ENCODE measurements around the gene PNPLA7. TPM values are rescaled to one million over a fixed set of nuclear protein-coding genes. Genes with fewer than 3 reads are reported as not detected.

PNPLA7 gene
- total and polyA plus RNA-seq, 11 donors, result 0.78 to 10.1 (median 7.6) TPM

- intact Hi-C loops (cut with DNase I), result loop anchor here in 1 of 10 donors (10.0 kb wide), 1 partner anchor 56 kb away; no protein-coding TSS in a partner anchor
- Histone ChIP-seq H3K36me3 (peaks cover 0 to 12% (median 3%) of the 10 kb centered on the region in 9 donors), H3K4me1 (peaks cover 3 to 39% (median 14%) of the 10 kb centered on the region in 12 donors), H3K4me3 (peak overlapping the region in 1 of 12 donors; percentile 43), H3K9me3 (no peaks in the 10 kb centered on the region), H3K27me3 (peaks cover 0 to 7% (median 0%) of the 10 kb centered on the region in 9 donors), H3K27ac (peak overlapping the region in 1 of 12 donors; percentile 9)
- 84 to 95% (median 88%) methylated on average over 14 to 21 of the region's 21 CpGs for WGBS, 4 donors
- TF ChIP-seq CTCF (IDR thresholded peaks at IDR 0.05) (no peak), POLR2A (IDR thresholded peaks at IDR 0.05) (no peak)
- no peak for ATAC-seq
- DNase-seq, result peak in 3 of 5 donors; percentile 16 to 43 (median 28)
These were observed 88.9 kb downstream of the PNPLA7 start for GRCh38 chr9:137461316-137461662.

GRCh38 chr9:137460363-137461315 is 89.6 kb downstream of the PNPLA7 start:
- peak in 3 of 5 donors; percentile 22 to 61 (median 32) for DNase-seq
- H3K4me3 ChIP-seq, result no peak overlapping the region
- no peak for ATAC-seq
- H3K27me3 ChIP-seq, result peaks cover 0 to 7% (median 0%) of the 10 kb centered on the region in 9 donors
- WGBS, 4 donors, result 84 to 95% (median 92%) methylated on average over 17 to 31 of the region's 31 CpGs
- TF ChIP-seq CTCF (IDR thresholded peaks at IDR 0.05) (no peak), POLR2A (IDR thresholded peaks at IDR 0.05) (no peak)
- peaks cover 3 to 39% (median 14%) of the 10 kb centered on the region in 12 donors for H3K4me1 ChIP-seq
- no peak overlapping the region for H3K27ac ChIP-seq
- intact Hi-C loops (cut with DNase I), result loop anchor here in 1 of 10 donors (10.0 kb wide), 1 partner anchor 56 kb away; no protein-coding TSS in a partner anchor
- peaks cover 0 to 16% (median 3%) of the 10 kb centered on the region in 9 donors for H3K36me3 ChIP-seq
- no peaks in the 10 kb centered on the region for H3K9me3 ChIP-seq

GRCh38 chr9:137459601-137460362 is 90.4 kb downstream of the PNPLA7 start:
- Histone ChIP-seq H3K9me3 (no peaks in the 10 kb centered on the region), H3K27ac (peak overlapping the region in 9 of 12 donors; percentile 59 to 83 (median 77)), H3K4me3 (peak overlapping the region in 11 of 12 donors; percentile 22 to 95 (median 68)), H3K27me3 (peaks cover 0 to 7% (median 0%) of the 10 kb centered on the region in 9 donors), H3K4me1 (peaks cover 3 to 45% (median 18%) of the 10 kb centered on the region in 12 donors), H3K36me3 (peaks cover 0 to 16% (median 3%) of the 10 kb centered on the region in 9 donors)
- peak in 2 of 4 donors; percentile 3 to 6 for ATAC-seq
- intact Hi-C loops (cut with DNase I), result loop anchor here in 1 of 10 donors (10.0 kb wide), 1 partner anchor 55 kb away; no protein-coding TSS in a partner anchor
- TF ChIP-seq POLR2A (IDR thresholded peaks at IDR 0.05) (no peak), CTCF (IDR thresholded peaks at IDR 0.05) (no peak)
- WGBS, 4 donors, result 53 to 58% (median 56%) methylated on average over 9 to 15 of the region's 15 CpGs
- peak in 2 of 5 donors; percentile 36 to 64 for DNase-seq
